ENCODE measurements around the gene ASMTL.

ASMTL gene

DNA sequence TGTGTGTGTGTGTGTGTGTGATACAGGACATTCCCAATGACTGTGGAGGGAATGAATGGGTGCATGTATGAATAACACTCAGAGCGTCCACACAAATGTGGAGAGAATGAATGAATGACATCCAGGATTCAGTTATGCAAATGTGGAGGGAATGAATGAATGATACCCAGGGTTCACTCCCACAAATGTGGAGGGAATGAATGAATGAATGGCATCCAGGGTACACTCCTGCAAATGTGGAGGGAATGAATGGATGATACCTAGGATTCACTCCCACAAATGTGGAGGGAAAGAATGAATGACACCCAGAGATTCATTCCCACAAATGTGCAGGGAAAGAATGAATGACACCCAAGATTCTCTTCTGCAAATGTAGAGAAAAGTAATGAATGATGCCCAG is 36.0 kb upstream of the ASMTL start:
- no peaks in the 10 kb centered on the region for H3K36me3 ChIP-seq (ENCODE audit: low read depth)

GRCh38 chrX:1488141-1488540 is 35.4 kb upstream of the ASMTL start:
- no peaks in the 10 kb centered on the region for H3K27me3 ChIP-seq (ENCODE audit: insufficient read depth, poor library complexity, severe bottlenecking)
- no peak overlapping the region for H3K27ac ChIP-seq (ENCODE audit: poor library complexity, severe bottlenecking)
- H3K4me3 ChIP-seq (ENCODE audit: severe bottlenecking), result no peak overlapping the region
- ATAC-seq (ENCODE audit: low read depth) (no peak), DNase-seq (ENCODE audit: low spot score) (no peak)
- peaks cover 11% of the 10 kb centered on the region for H3K9me3 ChIP-seq (ENCODE audit: severe bottlenecking)
- no peaks in the 10 kb centered on the region for H3K4me1 ChIP-seq (ENCODE audit: insufficient read depth, poor library complexity, severe bottlenecking)
- no peaks in the 10 kb centered on the region for H3K36me3 ChIP-seq (ENCODE audit: low read depth)
- TF ChIP-seq CTCF (IDR thresholded peaks at IDR 0.05; ENCODE audit: poor library complexity, severe bottlenecking), result no peak

More for the DNA sequence above, 36.0 kb upstream of the ASMTL start:
- Histone ChIP-seq H3K27ac (ENCODE audit: poor library complexity, severe bottlenecking) (no peak overlapping the region), H3K4me3 (ENCODE audit: severe bottlenecking) (no peak overlapping the region), H3K4me1 (ENCODE audit: insufficient read depth, poor library complexity, severe bottlenecking) (no peaks in the 10 kb centered on the region), H3K9me3 (ENCODE audit: severe bottlenecking) (peaks cover 11% of the 10 kb centered on the region), H3K27me3 (ENCODE audit: insufficient read depth, poor library complexity, severe bottlenecking) (no peaks in the 10 kb centered on the region)
- ATAC-seq (ENCODE audit: low read depth) (no peak), DNase-seq (ENCODE audit: low spot score) (no peak)
- no peak for TF ChIP-seq CTCF (IDR thresholded peaks at IDR 0.05; ENCODE audit: poor library complexity, severe bottlenecking)

GRCh38 chrX:1487401-1487800 is 34.7 kb upstream of the ASMTL start:
- DNase-seq (ENCODE audit: low spot score) (no peak), ATAC-seq (ENCODE audit: low read depth) (no peak)
- TF ChIP-seq CTCF (IDR thresholded peaks at IDR 0.05; ENCODE audit: poor library complexity, severe bottlenecking), result no peak
- no peaks in the 10 kb centered on the region for H3K27me3 ChIP-seq (ENCODE audit: insufficient read depth, poor library complexity, severe bottlenecking)
- no peak overlapping the region for H3K4me3 ChIP-seq (ENCODE audit: severe bottlenecking)
- H3K36me3 ChIP-seq (ENCODE audit: low read depth), result no peaks in the 10 kb centered on the region
- H3K4me1 ChIP-seq (ENCODE audit: insufficient read depth, poor library complexity, severe bottlenecking), result no peaks in the 10 kb centered on the region
- H3K27ac ChIP-seq (ENCODE audit: poor library complexity, severe bottlenecking), result no peak overlapping the region
- peaks cover 11% of the 10 kb centered on the region for H3K9me3 ChIP-seq (ENCODE audit: severe bottlenecking)

DNA sequence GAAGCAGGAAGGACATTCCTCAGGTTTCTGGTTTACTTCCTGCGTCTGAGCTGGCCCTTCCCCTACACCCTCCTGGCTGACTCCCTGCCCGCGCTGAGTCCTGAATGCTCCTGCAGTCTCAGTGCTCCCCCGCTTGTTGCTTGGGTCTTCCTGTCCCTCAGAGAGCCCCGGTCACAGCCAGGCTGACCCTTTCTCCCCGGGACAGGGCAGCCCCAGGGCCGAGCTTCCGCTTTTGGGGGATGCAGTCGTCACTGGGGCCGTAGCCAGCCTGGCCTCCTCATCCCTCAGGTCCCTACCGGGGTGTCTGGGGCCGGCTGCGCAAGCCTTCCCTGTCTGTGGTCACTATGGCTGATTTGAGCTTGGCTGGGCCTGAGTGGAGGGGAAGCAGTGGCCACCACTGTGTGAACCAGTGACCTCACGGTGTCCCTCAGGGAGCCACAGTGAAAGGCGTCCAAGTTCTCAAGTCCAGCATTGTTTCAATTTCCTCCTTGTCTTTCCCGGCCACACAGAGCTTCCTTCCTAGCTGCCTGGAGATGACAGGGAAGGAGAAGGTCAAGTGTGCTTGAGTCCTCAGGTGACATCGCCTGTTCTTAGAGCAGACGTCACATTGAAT is 34.1 kb upstream of the ASMTL start:
- Histone ChIP-seq H3K27ac (ENCODE audit: poor library complexity, severe bottlenecking) (no peak overlapping the region), H3K4me3 (ENCODE audit: severe bottlenecking) (no peak overlapping the region), H3K4me1 (ENCODE audit: insufficient read depth, poor library complexity, severe bottlenecking) (no peaks in the 10 kb centered on the region), H3K36me3 (ENCODE audit: low read depth) (no peaks in the 10 kb centered on the region), H3K27me3 (ENCODE audit: insufficient read depth, poor library complexity, severe bottlenecking) (no peaks in the 10 kb centered on the region), H3K9me3 (ENCODE audit: severe bottlenecking) (peaks cover 11% of the 10 kb centered on the region)
- DNase-seq (ENCODE audit: low spot score), result no peak
- ATAC-seq (ENCODE audit: low read depth), result no peak
- TF ChIP-seq CTCF (IDR thresholded peaks at IDR 0.05; ENCODE audit: poor library complexity, severe bottlenecking), result no peak

DNA sequence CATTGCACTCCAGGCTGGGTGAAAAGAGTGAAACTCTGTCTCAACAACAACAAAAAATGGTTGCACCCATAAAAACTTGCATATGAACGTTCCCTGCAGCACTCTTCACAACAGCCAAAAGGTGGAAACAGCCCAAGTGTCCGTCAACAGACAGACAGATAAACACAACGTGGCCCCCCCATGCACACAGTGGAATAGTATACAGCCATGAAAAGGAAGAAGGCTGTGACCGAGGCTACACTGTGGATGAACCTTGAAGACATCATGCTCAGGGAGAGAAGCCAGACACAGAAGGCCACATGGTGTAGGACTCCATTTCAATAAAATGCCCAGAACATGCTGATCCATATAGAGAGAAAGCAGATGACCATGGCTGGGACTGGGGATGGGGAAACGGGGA is 33.5 kb upstream of the ASMTL start:
- no peak for ATAC-seq (ENCODE audit: low read depth)
- no peak overlapping the region for H3K4me3 ChIP-seq (ENCODE audit: severe bottlenecking)
- H3K27ac ChIP-seq (ENCODE audit: poor library complexity, severe bottlenecking), result no peak overlapping the region

More for the DNA sequence above, 33.5 kb upstream of the ASMTL start:
- Histone ChIP-seq H3K9me3 (ENCODE audit: severe bottlenecking) (peaks cover 11% of the 10 kb centered on the region), H3K27me3 (ENCODE audit: insufficient read depth, poor library complexity, severe bottlenecking) (no peaks in the 10 kb centered on the region), H3K36me3 (ENCODE audit: low read depth) (no peaks in the 10 kb centered on the region), H3K4me1 (ENCODE audit: insufficient read depth, poor library complexity, severe bottlenecking) (no peaks in the 10 kb centered on the region)
- no peak for DNase-seq (ENCODE audit: low spot score)
- no peak for TF ChIP-seq CTCF (IDR thresholded peaks at IDR 0.05; ENCODE audit: poor library complexity, severe bottlenecking)
